WTC11 (cell line): ENCODE data around the gene MIOX.

Source experiments
- CTCF ChIP-seq: fragments of 200-600 bp; IDR thresholded peaks from 2 replicates; pipeline ENCODE4 v1.8.0; 2022; ENCODE audit warnings: antibody characterized with exemption
- HMGXB4 ChIP-seq: sonication (generic); formaldehyde crosslinking; IDR thresholded peaks from 2 replicates; pipeline ENCODE4 v1.8.1; 2023; ENCODE audit warnings: mild to moderate bottlenecking, moderate library complexity, missing genetic modification reagents
- RORB ChIP-seq: fragments of 250-450 bp; sonication (Bioruptor Pico); IDR thresholded peaks from 2 replicates; pipeline ENCODE4 v1.9.0; 2021; ENCODE audit warnings: mild to moderate bottlenecking
- TF ChIP-seq, protein P1 (sequence below): sonication (generic); formaldehyde crosslinking; IDR thresholded peaks from 2 replicates; pipeline ENCODE4 v1.8.0; 2022; ENCODE audit warnings: mild to moderate bottlenecking, missing genetic modification reagents
- TF ChIP-seq, protein P2 (sequence below): sonication (generic); formaldehyde crosslinking; conservative IDR thresholded peaks from 2 replicates; pipeline ENCODE4 v1.8.1; 2022; ENCODE audit warnings: mild to moderate bottlenecking, missing genetic modification reagents

- TF ChIP-seq RORB (CRISPR knock-in tag) (no peak), HMGXB4 (CRISPR knock-in tag) (no peak), CTCF (no peak)
- TF ChIP-seq, protein P1, sequence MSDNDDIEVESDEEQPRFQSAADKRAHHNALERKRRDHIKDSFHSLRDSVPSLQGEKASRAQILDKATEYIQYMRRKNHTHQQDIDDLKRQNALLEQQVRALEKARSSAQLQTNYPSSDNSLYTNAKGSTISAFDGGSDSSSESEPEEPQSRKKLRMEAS (CRISPR knock-in tag) = no peak
- TF ChIP-seq, protein P2, sequence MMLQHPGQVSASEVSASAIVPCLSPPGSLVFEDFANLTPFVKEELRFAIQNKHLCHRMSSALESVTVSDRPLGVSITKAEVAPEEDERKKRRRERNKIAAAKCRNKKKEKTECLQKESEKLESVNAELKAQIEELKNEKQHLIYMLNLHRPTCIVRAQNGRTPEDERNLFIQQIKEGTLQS (CRISPR knock-in tag) = no peak
Observed at GRCh38 chr22:50523458-50523805, 36.8 kb downstream of the MIOX start.
